ENCODE data around the gene RSF1. TPM values are rescaled to one million over a fixed set of nuclear protein-coding genes. Genes with fewer than 3 reads are reported as not detected.
"Not testable (repeated sequence)": the region's sequence is repeated elsewhere in the genome, so short reads cannot be mapped to it uniquely, and the experiment has no call there.

Gene RSF1, protein sequence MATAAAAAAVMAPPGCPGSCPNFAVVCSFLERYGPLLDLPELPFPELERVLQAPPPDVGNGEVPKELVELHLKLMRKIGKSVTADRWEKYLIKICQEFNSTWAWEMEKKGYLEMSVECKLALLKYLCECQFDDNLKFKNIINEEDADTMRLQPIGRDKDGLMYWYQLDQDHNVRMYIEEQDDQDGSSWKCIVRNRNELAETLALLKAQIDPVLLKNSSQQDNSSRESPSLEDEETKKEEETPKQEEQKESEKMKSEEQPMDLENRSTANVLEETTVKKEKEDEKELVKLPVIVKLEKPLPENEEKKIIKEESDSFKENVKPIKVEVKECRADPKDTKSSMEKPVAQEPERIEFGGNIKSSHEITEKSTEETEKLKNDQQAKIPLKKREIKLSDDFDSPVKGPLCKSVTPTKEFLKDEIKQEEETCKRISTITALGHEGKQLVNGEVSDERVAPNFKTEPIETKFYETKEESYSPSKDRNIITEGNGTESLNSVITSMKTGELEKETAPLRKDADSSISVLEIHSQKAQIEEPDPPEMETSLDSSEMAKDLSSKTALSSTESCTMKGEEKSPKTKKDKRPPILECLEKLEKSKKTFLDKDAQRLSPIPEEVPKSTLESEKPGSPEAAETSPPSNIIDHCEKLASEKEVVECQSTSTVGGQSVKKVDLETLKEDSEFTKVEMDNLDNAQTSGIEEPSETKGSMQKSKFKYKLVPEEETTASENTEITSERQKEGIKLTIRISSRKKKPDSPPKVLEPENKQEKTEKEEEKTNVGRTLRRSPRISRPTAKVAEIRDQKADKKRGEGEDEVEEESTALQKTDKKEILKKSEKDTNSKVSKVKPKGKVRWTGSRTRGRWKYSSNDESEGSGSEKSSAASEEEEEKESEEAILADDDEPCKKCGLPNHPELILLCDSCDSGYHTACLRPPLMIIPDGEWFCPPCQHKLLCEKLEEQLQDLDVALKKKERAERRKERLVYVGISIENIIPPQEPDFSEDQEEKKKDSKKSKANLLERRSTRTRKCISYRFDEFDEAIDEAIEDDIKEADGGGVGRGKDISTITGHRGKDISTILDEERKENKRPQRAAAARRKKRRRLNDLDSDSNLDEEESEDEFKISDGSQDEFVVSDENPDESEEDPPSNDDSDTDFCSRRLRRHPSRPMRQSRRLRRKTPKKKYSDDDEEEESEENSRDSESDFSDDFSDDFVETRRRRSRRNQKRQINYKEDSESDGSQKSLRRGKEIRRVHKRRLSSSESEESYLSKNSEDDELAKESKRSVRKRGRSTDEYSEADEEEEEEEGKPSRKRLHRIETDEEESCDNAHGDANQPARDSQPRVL (N-terminal part only)
- 32.1 TPM for polyA plus RNA-seq
- long read RNA-seq, donor 1, transcript RSF1-206 (6 exons, 2,107 nt) = major isoform, 5 of 6 reads
- long read RNA-seq, donor 1, partial matches to known transcripts = 0 of 6 reads
- long read RNA-seq, donor 1, other reads (novel, unspliced or antisense) = 0 of 6 reads
- long read RNA-seq, donor 2, full-length matches to known transcripts = 12 of 12 reads
- long read RNA-seq, donor 2, partial matches to known transcripts = 0 of 12 reads
- long read RNA-seq, donor 2, other reads (novel, unspliced or antisense) = 0 of 12 reads
- long read RNA-seq, donor 3 = 0 reads
- long read RNA-seq, donor 4, partial matches to known transcripts = 0 of 2 reads
- long read RNA-seq, donor 4, other reads (novel, unspliced or antisense) = 0 of 2 reads
- long read RNA-seq, donor 5, full-length matches to known transcripts = 6 of 6 reads
- long read RNA-seq, donor 5, partial matches to known transcripts = 0 of 6 reads
- long read RNA-seq, donor 5, other reads (novel, unspliced or antisense) = 0 of 6 reads
- long read RNA-seq, donor 6, full-length matches to known transcripts = 8 of 13 reads
- long read RNA-seq, donor 6, partial matches to known transcripts = 5 of 13 reads
- long read RNA-seq, donor 6, other reads (novel, unspliced or antisense) = 0 of 13 reads
- long read RNA-seq, donor 7, transcript RSF1-206 (6 exons, 2,107 nt) = major isoform, 8 of 8 reads
- long read RNA-seq, donor 7, partial matches to known transcripts = 0 of 8 reads
- long read RNA-seq, donor 7, other reads (novel, unspliced or antisense) = 0 of 8 reads
- long read RNA-seq, donor 8, full-length matches to known transcripts = 14 of 14 reads
- long read RNA-seq, donor 8, partial matches to known transcripts = 0 of 14 reads
- long read RNA-seq, donor 8, other reads (novel, unspliced or antisense) = 0 of 14 reads
- long read RNA-seq, donor 9, transcript RSF1-206 (6 exons, 2,107 nt) = major isoform, 5 of 6 reads
- long read RNA-seq, donor 9, partial matches to known transcripts = 0 of 6 reads
- long read RNA-seq, donor 9, other reads (novel, unspliced or antisense) = 0 of 6 reads
- long read RNA-seq, donor 10, transcript RSF1-206 (6 exons, 2,107 nt) = major isoform, 5 of 8 reads
- long read RNA-seq, donor 10, partial matches to known transcripts = 0 of 8 reads
- long read RNA-seq, donor 10, other reads (novel, unspliced or antisense) = 0 of 8 reads
- long read RNA-seq, donor 11, partial matches to known transcripts = 0 of 3 reads
- long read RNA-seq, donor 11, other reads (novel, unspliced or antisense) = 0 of 3 reads

DNA sequence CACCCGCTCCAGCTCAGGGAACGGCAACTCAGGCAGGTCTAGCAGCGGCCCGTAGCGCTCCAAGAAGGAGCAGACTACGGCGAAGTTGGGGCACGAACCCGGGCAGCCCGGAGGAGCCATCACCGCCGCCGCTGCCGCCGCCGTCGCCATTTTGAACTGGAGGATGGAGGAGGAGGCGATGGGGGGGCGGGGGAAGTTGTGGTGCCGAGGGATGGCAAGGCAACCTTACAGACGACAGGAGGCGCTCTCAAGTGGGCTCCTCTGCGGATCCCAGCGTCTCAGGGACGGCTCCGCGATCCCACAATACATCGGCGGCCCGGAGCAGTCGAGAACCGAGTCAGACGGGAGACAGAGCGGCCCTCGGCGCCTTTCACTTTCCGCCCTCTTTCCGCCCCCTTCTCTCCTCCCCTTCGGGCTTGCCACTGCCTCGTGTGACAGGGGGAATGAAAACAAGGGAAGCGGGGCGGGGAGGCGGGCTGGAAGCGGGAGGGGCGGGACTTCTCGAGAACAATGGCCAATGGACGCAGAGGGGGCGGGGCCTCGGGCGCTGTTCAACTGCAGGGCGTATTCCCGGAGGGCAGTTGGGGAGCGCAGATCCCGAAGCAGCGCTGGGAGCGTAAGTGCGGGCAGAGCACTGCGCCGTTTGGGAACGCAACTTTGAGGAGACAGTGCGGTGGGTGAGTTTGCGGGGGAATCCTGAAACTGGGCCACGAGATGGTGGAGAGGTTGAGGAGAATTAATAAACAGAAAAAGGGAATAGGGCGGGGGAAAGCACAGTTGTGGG lies at the start of gene RSF1, which contains the start of gene AAMDC:
TSS of gene RSF1 (minus strand) at position 158 of the 784 bp plus-strand sequence. CDS start at position 150, 8 bp downstream.
TSS of gene AAMDC (plus strand) at position 580 of the 784 bp plus-strand sequence. CDS start 21,353 bp downstream, outside the sequence.
- 0% methylated on average over 1 of the region's 64 CpGs for WGBS (ENCODE audit: insufficient coverage, low lambda C conversion rate)
- peaks cover 2% of the 10 kb centered on the region for H3K36me3 ChIP-seq (ENCODE audit: control insufficient read depth, insufficient read depth, low read length)
- peak within 1 kb of the TSS; percentile 97 for H3K27ac ChIP-seq (ENCODE audit: low read length)
- DNase-seq = peak; percentile 99
- no peaks in the 10 kb centered on the region for H3K27me3 ChIP-seq (ENCODE audit: control insufficient read depth, insufficient read depth, low read length)
- no peaks in the 10 kb centered on the region for H3K9me3 ChIP-seq (ENCODE audit: control insufficient read depth, low read depth, low read length)
- H3K4me1 ChIP-seq (ENCODE audit: control insufficient read depth, insufficient read depth, low read length) = peaks cover 6% of the 10 kb centered on the region
- H3K4me3 ChIP-seq (ENCODE audit: low read length) = peak within 1 kb of the TSS; percentile 99

DNA sequence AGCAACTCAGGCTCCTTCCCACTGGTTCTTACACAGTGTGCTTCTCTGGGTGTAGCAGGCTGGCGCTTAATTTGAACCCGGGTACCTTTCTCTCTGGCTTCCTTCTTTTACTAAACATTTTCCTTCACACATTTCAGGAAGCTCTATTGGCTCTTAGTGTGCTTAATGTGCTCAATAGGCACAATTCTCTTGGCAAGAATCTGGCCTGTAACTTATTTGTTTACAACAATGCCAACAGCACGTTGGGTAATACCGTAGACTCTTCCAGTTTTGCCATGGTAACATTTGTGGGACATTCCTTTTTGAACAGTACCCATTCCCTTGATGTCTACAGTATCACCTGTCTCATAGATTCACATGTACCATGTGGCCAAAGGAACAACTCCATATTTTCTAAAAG lies 48.2 kb upstream of the RSF1 start:
- WGBS (ENCODE audit: insufficient coverage, low lambda C conversion rate) = no CpG with 5 or more reads among the region's 4 CpGs
- H3K4me1 ChIP-seq (ENCODE audit: control insufficient read depth, insufficient read depth, low read length) = no peaks in the 10 kb centered on the region
- H3K27me3 ChIP-seq (ENCODE audit: control insufficient read depth, insufficient read depth, low read length) = no peaks in the 10 kb centered on the region
- no peak overlapping the region for H3K27ac ChIP-seq (ENCODE audit: low read length)
- H3K4me3 ChIP-seq (ENCODE audit: low read length) = no peak overlapping the region
- no peak for DNase-seq
- H3K36me3 ChIP-seq (ENCODE audit: control insufficient read depth, insufficient read depth, low read length) = peaks cover 23% of the 10 kb centered on the region
- no peaks in the 10 kb centered on the region for H3K9me3 ChIP-seq (ENCODE audit: control insufficient read depth, low read depth, low read length)

DNA sequence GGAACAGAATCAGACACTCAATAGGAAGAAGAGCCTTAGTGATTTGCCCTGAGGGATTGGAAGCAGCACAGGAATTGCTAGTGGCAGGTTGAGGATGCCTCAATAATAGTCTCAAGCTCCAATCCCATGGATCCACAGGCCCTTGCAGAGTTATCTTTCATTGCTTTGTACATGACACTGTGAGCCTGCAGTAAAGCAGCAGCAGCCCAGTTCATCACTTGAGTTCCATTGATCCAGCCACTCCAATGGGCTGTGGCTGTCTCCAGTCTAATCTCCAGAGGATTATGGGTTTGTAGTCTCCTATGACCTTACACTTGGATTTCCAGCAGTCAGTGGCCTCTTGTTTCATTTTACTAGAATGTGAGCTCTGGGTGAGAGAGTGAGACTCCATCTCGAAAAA lies 45.8 kb upstream of the RSF1 start:
- Histone ChIP-seq H3K27ac (ENCODE audit: low read length) (no peak overlapping the region), H3K27me3 (ENCODE audit: control insufficient read depth, insufficient read depth, low read length) (no peaks in the 10 kb centered on the region), H3K4me1 (ENCODE audit: control insufficient read depth, insufficient read depth, low read length) (no peaks in the 10 kb centered on the region), H3K9me3 (ENCODE audit: control insufficient read depth, low read depth, low read length) (no peaks in the 10 kb centered on the region), H3K36me3 (ENCODE audit: control insufficient read depth, insufficient read depth, low read length) (peaks cover 12% of the 10 kb centered on the region), H3K4me3 (ENCODE audit: low read length) (no peak overlapping the region)
- WGBS (ENCODE audit: insufficient coverage, low lambda C conversion rate) = 100% methylated on average over 1 of the region's 1 CpG
- no peak for DNase-seq

GRCh38 chr11:77865805-77866204 lies 45.3 kb upstream of the RSF1 start:
- H3K4me3 ChIP-seq (ENCODE audit: low read length) = no peak overlapping the region
- H3K27me3 ChIP-seq (ENCODE audit: control insufficient read depth, insufficient read depth, low read length) = no peaks in the 10 kb centered on the region
- WGBS (ENCODE audit: insufficient coverage, low lambda C conversion rate) = no CpG with 5 or more reads among the region's 1 CpG
- H3K4me1 ChIP-seq (ENCODE audit: control insufficient read depth, insufficient read depth, low read length) = no peaks in the 10 kb centered on the region
- DNase-seq = no peak
- H3K9me3 ChIP-seq (ENCODE audit: control insufficient read depth, low read depth, low read length) = no peaks in the 10 kb centered on the region
- peaks cover 10% of the 10 kb centered on the region for H3K36me3 ChIP-seq (ENCODE audit: control insufficient read depth, insufficient read depth, low read length)
- no peak overlapping the region for H3K27ac ChIP-seq (ENCODE audit: low read length)

- not testable (repeated sequence) for H3K27ac ChIP-seq (ENCODE audit: low read length); H3K27me3 ChIP-seq (ENCODE audit: control insufficient read depth, insufficient read depth, low read length); H3K4me3 ChIP-seq (ENCODE audit: low read length); H3K9me3 ChIP-seq (ENCODE audit: control insufficient read depth, low read depth, low read length); H3K36me3 ChIP-seq (ENCODE audit: control insufficient read depth, insufficient read depth, low read length); DNase-seq; H3K4me1 ChIP-seq (ENCODE audit: control insufficient read depth, insufficient read depth, low read length)
- WGBS (ENCODE audit: insufficient coverage, low lambda C conversion rate) = 90% methylated on average over 2 of the region's 10 CpGs
Observed at GRCh38 chr11:77861444-77861843, 40.9 kb upstream of the RSF1 start.

DNA sequence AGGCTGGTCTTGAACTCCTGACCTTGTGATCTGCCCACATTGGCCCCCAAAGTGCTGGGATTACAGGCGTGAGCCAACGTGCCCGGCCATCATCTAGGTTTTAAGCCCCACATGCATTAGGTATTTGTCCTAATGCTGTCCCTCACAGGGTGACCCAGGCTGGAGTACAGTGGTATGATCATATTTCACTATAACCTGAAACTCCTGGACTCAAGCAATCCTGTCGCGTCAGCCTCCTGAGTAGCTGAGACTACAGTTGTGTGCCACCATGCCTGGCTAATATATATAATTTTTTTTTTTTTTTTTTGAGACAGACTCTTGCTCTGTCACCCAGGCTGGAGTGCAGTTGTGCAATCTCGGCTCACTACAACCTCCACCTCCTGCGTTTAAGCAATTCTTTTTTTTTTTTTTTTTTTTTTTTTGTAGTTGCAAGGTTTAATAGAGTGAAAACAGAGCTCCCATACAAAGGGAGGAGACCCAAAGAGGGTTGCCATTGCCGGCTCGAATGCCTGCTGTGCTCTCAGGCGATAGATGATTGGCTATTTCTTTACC lies 37.5 kb upstream of the RSF1 start:
- DNase-seq; H3K27ac ChIP-seq (ENCODE audit: low read length); H3K4me3 ChIP-seq (ENCODE audit: low read length); H3K4me1 ChIP-seq (ENCODE audit: control insufficient read depth, insufficient read depth, low read length); H3K27me3 ChIP-seq (ENCODE audit: control insufficient read depth, insufficient read depth, low read length): not testable (repeated sequence)
- peaks cover 12% of the 10 kb centered on the region for H3K9me3 ChIP-seq (ENCODE audit: control insufficient read depth, low read depth, low read length)
- WGBS (ENCODE audit: insufficient coverage, low lambda C conversion rate) = no CpG with 5 or more reads among the region's 10 CpGs
- peaks cover 28% of the 10 kb centered on the region for H3K36me3 ChIP-seq (ENCODE audit: control insufficient read depth, insufficient read depth, low read length)

GRCh38 chr11:77854838-77855237 lies 34.3 kb upstream of the RSF1 start:
- no peak for DNase-seq
- Histone ChIP-seq H3K36me3 (ENCODE audit: control insufficient read depth, insufficient read depth, low read length) (peaks cover 39% of the 10 kb centered on the region), H3K4me3 (ENCODE audit: low read length) (no peak overlapping the region), H3K27me3 (ENCODE audit: control insufficient read depth, insufficient read depth, low read length) (no peaks in the 10 kb centered on the region), H3K4me1 (ENCODE audit: control insufficient read depth, insufficient read depth, low read length) (no peaks in the 10 kb centered on the region), H3K9me3 (ENCODE audit: control insufficient read depth, low read depth, low read length) (peaks cover 12% of the 10 kb centered on the region), H3K27ac (ENCODE audit: low read length) (no peak overlapping the region)
- no CpG with 5 or more reads among the region's 2 CpGs for WGBS (ENCODE audit: insufficient coverage, low lambda C conversion rate)

DNA sequence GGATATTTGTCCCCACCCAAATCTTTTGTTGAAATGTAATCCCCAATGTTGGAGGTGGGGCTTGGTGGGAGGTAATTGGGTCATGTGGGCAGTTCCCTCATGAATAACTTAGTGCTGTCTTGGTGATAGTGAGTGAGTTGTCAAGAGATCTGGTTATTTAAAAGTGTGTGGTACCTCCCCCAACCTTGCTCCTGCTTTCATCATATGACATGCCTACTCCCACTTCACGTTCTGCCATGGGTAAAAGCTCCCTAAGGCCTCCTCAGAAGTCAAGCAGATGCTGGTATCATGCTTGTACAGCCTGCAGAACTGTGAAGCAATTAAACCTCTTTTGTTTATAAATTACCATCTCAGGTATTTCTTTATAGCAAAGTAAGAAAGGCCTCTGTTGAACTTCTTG lies 31.0 kb upstream of the RSF1 start:
- no peaks in the 10 kb centered on the region for H3K4me1 ChIP-seq (ENCODE audit: control insufficient read depth, insufficient read depth, low read length)
- peaks cover 12% of the 10 kb centered on the region for H3K9me3 ChIP-seq (ENCODE audit: control insufficient read depth, low read depth, low read length)
- WGBS (ENCODE audit: insufficient coverage, low lambda C conversion rate) = 80% methylated on average over 1 of the region's 1 CpG
- DNase-seq = no peak
- H3K27me3 ChIP-seq (ENCODE audit: control insufficient read depth, insufficient read depth, low read length) = no peaks in the 10 kb centered on the region
- no peak overlapping the region for H3K4me3 ChIP-seq (ENCODE audit: low read length)
- peaks cover 40% of the 10 kb centered on the region for H3K36me3 ChIP-seq (ENCODE audit: control insufficient read depth, insufficient read depth, low read length)
- H3K27ac ChIP-seq (ENCODE audit: low read length) = no peak overlapping the region
